ENCODE measurements around the gene CFDP1. TPM values are rescaled to one million over a fixed set of nuclear protein-coding genes. Genes with fewer than 3 reads are reported as not detected.
A peak's percentile ranks its signal among the peaks of the same experiment; 100 is the strongest.
"Not testable (repeated sequence)": the region's sequence is repeated elsewhere in the genome, so short reads cannot be mapped to it uniquely, and the experiment has no call there.

CFDP1 gene
- total RNA-seq, 2 experiments from 2014 or later: 42.4 to 43.7 TPM

DNA sequence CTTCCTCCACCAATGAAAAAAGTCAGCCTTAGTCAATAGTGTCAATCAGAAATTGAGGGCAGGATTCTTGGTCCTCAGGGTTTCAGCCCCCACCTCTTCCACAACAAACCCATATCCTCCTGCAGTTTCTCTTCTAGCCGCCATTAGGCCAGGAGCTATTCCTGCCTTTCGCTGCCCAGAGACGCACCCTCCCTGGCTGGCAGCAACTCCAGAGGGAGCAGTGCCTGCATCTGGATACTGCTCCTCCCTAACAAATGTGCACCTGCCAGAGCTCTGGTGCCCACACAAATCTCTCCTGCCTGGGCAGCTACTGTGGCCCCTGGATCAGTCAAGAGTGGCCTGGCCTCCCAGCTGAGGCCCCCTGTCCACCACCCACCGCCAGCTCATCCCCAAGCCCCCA, 23.2 kb upstream of the CFDP1 start:
- not testable (repeated sequence) for DNase-seq
- peaks cover 32% of the 10 kb centered on the region for H3K4me1 Mint-ChIP-seq

DNA sequence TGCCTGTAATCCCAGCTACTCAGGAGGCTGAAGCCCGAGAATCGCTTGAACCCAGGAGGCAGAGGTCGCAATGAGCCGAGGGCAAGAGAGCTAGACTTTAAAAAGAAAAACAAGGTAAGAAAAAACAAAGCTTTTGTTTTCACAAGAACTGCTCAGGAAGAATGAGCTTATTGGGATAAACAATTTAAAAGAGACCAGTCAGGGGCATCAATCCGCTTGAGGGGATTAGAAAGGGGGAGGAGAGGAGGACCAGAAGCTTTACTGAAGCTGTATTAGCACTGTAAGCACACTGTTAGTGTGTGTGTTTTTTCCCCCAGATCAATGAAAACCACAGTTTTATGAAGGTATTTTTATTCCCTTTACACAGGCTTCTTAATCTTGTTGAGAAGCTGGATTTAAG, 22.4 kb upstream of the CFDP1 start:
- H3K4me3 Mint-ChIP-seq: no peak overlapping the region
- ChIA-PET POLR2A (interaction anchor here (0.7 kb wide), 1 partner anchor 21 kb away, joined by 3 read pairs; no protein-coding TSS in a partner anchor), CTCF (interaction anchor here (0.6 to 1.3 kb wide), 4 partner anchors 8 to 691 kb away, joined by 3 to 5 read pairs (median 3); no protein-coding TSS in a partner anchor)
- DNase-seq: no peak
- peaks cover 24% of the 10 kb centered on the region for H3K4me1 Mint-ChIP-seq
- no peak overlapping the region for H3K27ac Mint-ChIP-seq
- no peaks in the 10 kb centered on the region for H3K9me3 Mint-ChIP-seq
- H3K27me3 Mint-ChIP-seq: no peaks in the 10 kb centered on the region
- H3K36me3 Mint-ChIP-seq (ENCODE audit: low read depth): peaks cover 23% of the 10 kb centered on the region

More for the DNA sequence above, 23.2 kb upstream of the CFDP1 start:
- H3K4me3 Mint-ChIP-seq, H3K27me3 Mint-ChIP-seq, POLR2A ChIA-PET, H3K9me3 Mint-ChIP-seq: not testable (repeated sequence)
- Mint-ChIP-seq H3K36me3 (ENCODE audit: low read depth) (peaks cover 22% of the 10 kb centered on the region), H3K27ac (peak overlapping the region; percentile 63)
- CTCF ChIA-PET: interaction anchor here (1.3 kb wide), 1 partner anchor 9 kb away, joined by 3 read pairs; no protein-coding TSS in a partner anchor

DNA sequence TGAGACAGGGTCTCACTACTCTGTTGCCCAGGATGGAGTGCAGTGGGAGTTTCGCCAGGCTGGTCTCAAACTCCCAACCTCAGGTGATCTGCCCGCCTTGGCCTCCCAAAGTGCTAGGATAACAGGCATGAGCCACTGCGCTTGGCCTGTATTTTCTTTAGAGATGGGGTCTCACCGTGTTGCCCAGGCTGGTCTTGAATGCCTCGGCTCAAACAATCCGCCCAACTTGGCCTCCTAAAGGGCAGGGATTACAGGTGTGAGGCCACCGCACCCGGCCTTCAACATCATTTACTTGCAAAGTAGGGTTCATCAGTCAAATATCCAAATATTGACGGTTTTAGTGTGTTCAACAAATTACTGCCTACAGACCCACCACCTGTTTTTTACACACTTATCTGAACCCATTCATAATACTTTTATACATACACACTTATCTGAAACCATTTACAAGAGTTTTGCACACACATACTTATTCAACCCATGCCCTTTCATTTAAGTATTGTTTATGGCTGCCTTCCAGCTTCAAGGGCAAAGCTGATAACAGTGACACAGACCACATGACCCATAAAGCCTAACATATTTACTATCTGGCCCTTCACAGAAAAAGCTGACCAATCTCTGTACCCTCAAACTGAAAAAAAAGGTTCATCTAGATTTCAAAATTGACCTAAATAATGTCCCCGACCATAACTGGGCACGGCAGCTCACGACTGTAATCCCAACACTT, 19.3 kb upstream of the CFDP1 start:
- Mint-ChIP-seq H3K4me1 (peaks cover 13% of the 10 kb centered on the region), H3K36me3 (ENCODE audit: low read depth) (peaks cover 20% of the 10 kb centered on the region), H3K4me3 (no peak overlapping the region), H3K27me3 (no peaks in the 10 kb centered on the region), H3K27ac (no peak overlapping the region), H3K9me3 (no peaks in the 10 kb centered on the region)
- ChIA-PET POLR2A (no interaction called here), CTCF (interaction anchor here (0.7 to 2.0 kb wide), 4 partner anchors 11 to 32 kb away, joined by 3 to 6 read pairs (median 4); no protein-coding TSS in a partner anchor)
- DNase-seq: no peak

DNA sequence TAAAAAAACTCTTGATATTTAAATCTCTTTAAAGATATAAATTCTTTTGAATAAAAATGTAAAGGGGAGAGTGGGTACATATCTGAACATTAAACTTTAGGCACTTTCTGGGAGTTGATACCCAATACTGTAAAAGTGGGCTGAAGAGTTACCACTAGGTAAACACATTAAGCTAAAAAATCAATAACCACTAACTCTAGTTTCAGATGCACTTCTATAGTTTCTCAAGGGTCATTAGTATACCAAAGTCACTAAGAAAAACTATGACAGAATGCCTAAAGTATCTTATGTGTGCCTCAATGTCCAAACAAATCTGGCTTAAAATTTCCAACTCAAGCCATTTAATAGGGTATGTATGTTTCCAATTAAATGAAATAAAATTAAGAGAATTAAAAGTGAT, 13.1 kb upstream of the CFDP1 start:
- H3K27me3 Mint-ChIP-seq: no peaks in the 10 kb centered on the region
- ChIA-PET CTCF (interaction anchor here (1.3 to 1.6 kb wide), 2 partner anchors 9 to 19 kb away, joined by 3 read pairs; no protein-coding TSS in a partner anchor), POLR2A (no interaction called here)
- H3K27ac Mint-ChIP-seq: no peak overlapping the region
- DNase-seq: no peak
- H3K4me3 Mint-ChIP-seq: no peak overlapping the region
- peaks cover 1% of the 10 kb centered on the region for H3K4me1 Mint-ChIP-seq
- no peaks in the 10 kb centered on the region for H3K9me3 Mint-ChIP-seq
- H3K36me3 Mint-ChIP-seq (ENCODE audit: low read depth): peaks cover 12% of the 10 kb centered on the region

DNA sequence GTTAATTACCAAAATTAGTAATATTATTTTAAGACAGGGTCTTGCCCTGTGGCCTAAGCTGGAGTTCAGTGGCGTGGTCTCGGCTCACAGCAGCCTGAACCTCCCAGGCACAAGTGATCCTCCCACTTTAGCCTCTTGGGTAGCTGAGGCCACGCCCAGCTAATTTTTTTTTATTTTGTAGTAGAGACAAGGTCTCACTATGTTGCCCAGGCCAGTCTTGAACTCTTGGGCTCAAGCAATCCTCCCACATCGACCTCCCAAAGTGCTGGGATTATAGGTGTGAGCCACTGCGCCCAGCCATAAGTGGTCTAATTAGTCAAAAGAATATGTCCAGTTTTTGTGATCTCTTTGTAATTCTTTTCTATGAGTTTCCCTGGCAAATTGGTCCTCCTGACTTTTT, 12.0 kb upstream of the CFDP1 start:
- CTCF ChIA-PET: interaction anchor here (0.7 to 2.0 kb wide), 3 partner anchors 12 to 21 kb away, joined by 3 to 9 read pairs (median 4); partner anchors contain the start of gene CFDP1
- Mint-ChIP-seq H3K4me1 (peaks cover 1% of the 10 kb centered on the region), H3K9me3 (no peaks in the 10 kb centered on the region), H3K27me3 (no peaks in the 10 kb centered on the region), H3K27ac (no peak overlapping the region), H3K36me3 (ENCODE audit: low read depth) (peaks cover 6% of the 10 kb centered on the region), H3K4me3 (no peak overlapping the region)
- DNase-seq: no peak
- POLR2A ChIA-PET: no interaction called here

DNA sequence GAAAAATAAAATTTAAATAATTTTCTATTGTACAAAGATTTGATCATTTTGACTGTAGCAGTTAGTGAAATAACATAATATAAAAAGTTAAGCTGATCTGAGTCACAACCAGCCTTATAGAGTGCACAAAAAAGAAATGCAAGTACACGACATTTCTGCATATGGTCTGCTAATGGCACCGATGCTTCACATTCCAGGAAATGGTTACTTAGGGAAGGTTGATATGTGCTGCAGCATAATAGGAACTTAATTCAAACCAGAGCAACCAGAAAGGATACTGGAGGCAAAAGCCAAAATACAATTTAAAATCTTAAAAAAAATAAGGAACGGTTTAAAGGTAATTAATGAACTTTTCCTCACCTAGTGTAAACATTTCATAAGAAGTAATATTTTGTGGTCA, 10.0 kb upstream of the CFDP1 start:
- H3K4me3 Mint-ChIP-seq: no peak overlapping the region
- H3K27me3 Mint-ChIP-seq: no peaks in the 10 kb centered on the region
- no peaks in the 10 kb centered on the region for H3K4me1 Mint-ChIP-seq
- ChIA-PET POLR2A (interaction anchor here (0.6 kb wide), 1 partner anchor 48 kb away, joined by 4 read pairs; no protein-coding TSS in a partner anchor), CTCF (interaction anchor here (1.1 to 2.0 kb wide), 2 partner anchors 10 to 32 kb away, joined by 3 to 9 read pairs; partner anchors contain the start of gene CFDP1)
- no peak overlapping the region for H3K27ac Mint-ChIP-seq
- DNase-seq: no peak
- H3K9me3 Mint-ChIP-seq: no peaks in the 10 kb centered on the region
- H3K36me3 Mint-ChIP-seq (ENCODE audit: low read depth): no peaks in the 10 kb centered on the region

DNA sequence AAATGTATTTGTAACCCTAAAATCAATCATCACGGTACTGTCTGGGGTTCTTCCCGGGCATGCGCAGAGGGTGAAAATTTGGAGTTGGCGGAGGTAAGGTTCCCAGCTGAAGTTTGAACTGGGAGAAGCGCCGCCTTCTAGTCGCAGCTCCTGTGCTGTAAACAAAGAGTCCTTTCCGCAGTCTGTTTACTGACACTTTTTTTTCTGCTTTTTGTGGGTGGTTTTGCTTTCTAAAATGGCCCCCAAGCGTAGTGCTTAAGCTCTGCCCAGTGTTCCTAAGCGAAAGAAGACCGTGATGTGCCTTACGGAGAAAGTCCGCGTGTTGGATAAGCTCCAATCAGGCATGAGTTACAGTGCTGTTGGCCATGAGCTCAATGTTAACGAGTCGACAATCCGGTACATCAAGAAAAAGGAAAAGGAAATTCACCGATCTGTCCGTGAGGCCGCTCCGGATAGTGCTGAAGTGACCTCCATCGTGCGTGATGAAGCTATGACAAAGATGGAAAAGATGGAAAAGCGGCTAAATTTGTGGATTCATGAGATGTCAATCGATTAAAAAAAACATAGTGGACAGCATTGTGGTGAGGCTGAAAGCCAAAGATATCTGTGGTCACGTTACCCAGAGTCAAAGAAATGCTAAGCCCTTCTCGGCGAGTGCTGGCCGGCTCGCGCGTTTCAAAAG, 570 bp upstream of the CFDP1 start:
- peaks cover 39% of the 10 kb centered on the region for H3K4me1 Mint-ChIP-seq
- CTCF ChIA-PET: interaction anchor here (0.6 to 2.4 kb wide), 8 partner anchors 11 to 235 kb away, joined by 3 to 9 read pairs (median 3); no protein-coding TSS in a partner anchor
- H3K36me3 Mint-ChIP-seq (ENCODE audit: low read depth): peaks cover 11% of the 10 kb centered on the region
- H3K4me3 Mint-ChIP-seq: peak overlapping the region; percentile 90
- H3K9me3 Mint-ChIP-seq: no peaks in the 10 kb centered on the region
- peak overlapping the region; percentile 99 for H3K27ac Mint-ChIP-seq
- POLR2A ChIA-PET: interaction anchor here (0.6 kb wide), 1 partner anchor 22 kb away, joined by 3 read pairs; no protein-coding TSS in a partner anchor
- no peaks in the 10 kb centered on the region for H3K27me3 Mint-ChIP-seq
- DNase-seq: peak; percentile 82

DNA sequence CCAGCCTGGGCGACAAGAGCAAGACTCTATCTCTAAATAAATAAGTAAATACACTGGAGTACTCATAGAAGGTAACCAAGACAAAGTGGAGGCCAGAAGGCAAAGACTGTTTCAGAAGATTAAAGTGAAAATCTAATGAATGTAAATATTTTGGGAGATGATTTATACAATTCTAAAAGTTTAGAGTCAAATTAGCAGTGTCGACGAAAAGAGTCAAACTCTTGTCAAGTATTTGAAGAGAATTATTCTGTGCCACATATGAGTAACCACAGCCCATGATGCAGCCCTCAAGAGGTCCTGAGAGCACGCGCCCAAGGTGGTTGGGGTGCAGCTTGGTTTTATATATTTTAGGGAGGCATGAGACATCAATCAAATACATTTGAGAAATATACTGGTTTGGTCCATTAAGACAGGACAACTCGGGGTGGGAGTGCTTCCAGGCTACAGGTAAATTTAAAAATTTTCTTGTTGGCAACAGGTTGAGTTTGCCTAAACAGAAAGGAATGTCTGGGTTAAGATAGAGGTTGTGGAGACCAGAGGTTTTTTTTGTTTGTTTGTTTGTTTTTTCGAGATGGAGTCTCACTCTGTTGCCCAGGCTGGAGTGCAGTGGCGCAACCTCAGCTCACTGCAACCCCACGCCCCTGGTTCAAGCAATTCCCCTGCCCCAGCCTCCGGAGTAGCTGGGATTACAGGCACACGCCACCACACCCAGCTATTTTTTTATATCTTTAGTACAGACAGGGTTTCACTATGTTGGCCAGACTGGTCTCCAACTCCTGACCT, 3.5 kb downstream of the CFDP1 start:
- H3K9me3 Mint-ChIP-seq: no peaks in the 10 kb centered on the region
- peak overlapping the region; percentile 36 for H3K27ac Mint-ChIP-seq
- ChIA-PET CTCF (interaction anchor here (0.6 to 2.0 kb wide), 5 partner anchors 9 to 35 kb away, joined by 3 to 6 read pairs (median 4); partner anchors contain the start of gene TMEM170A), POLR2A (no interaction called here)
- DNase-seq: no peak
- no peaks in the 10 kb centered on the region for H3K27me3 Mint-ChIP-seq
- peaks cover 48% of the 10 kb centered on the region for H3K4me1 Mint-ChIP-seq
- H3K36me3 Mint-ChIP-seq (ENCODE audit: low read depth): peaks cover 13% of the 10 kb centered on the region
- no peak overlapping the region for H3K4me3 Mint-ChIP-seq

DNA sequence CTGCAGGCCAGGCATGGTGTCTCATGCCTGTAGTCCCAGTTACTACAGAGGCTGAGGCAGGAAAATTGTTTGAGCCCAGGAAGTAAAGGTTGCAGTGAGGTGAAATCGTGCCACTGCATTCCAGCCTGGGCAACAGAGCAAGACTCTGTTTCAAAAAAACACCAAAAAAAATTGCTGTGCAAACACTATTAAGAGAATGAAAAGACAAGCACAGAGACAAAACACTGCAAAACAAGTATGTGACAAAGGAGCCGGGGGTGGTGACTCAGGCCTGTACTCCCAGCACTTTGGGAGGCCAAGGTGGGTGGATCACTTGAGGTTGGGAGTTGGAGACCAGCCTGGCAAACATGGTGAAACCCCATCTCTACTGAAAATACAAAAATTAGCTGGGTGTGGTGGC, 6.8 kb downstream of the CFDP1 start:
- DNase-seq; H3K36me3 Mint-ChIP-seq (ENCODE audit: low read depth); H3K27me3 Mint-ChIP-seq; POLR2A ChIA-PET; H3K9me3 Mint-ChIP-seq; H3K27ac Mint-ChIP-seq; H3K4me3 Mint-ChIP-seq; CTCF ChIA-PET: not testable (repeated sequence)
- peaks cover 33% of the 10 kb centered on the region for H3K4me1 Mint-ChIP-seq

DNA sequence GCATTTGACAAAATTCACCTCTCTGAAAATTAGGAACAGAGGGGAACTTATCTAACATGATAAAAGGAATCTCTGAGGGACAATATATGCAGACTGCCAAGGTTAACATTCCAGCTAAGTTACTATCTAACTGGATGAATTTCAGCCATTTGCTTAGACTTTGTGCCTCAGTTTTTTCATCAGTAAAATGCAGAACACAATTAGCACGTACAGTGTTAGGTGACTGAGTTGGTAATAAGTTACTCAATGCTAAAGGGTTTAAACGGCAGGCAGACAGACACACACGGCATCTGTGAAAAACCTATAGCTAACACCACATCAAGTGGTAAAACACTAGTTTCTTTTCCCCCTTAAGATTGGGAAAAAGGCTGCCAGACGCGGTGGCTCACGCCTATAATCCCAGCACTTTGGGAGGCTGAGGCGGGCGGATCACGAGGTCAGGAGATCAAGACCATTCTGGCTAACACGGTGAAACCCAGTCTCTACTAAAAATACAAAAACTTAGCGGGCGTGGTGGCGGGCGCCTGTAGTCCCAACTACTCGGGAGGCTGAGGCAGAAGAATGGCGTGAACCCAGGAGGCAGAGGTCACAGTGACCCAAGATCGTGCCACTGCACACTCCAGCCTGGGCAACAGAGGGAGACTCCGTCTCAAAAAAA, 9.1 kb downstream of the CFDP1 start:
- H3K9me3 Mint-ChIP-seq; H3K36me3 Mint-ChIP-seq (ENCODE audit: low read depth); POLR2A ChIA-PET: not testable (repeated sequence)

DNA sequence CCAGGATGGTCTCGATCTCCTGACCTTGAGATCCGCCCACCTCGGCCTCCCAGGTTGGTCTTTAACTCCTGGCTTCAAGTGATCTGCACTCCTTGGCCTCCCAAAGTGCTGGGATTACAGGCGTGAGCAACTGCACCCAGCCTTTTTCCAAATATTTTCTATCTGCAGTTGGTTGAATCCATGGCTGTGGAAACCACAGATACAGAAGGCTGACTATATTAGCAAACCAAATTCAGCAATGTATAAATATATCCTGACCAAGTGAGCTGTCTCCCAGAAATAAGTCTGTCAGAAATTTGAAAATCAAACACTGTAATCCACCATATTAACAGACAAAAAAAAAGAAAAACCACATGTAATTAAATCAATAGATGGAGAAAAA, 9.6 kb downstream of the CFDP1 start:
- no peaks in the 10 kb centered on the region for H3K27me3 Mint-ChIP-seq
- H3K36me3 Mint-ChIP-seq (ENCODE audit: low read depth): peaks cover 1% of the 10 kb centered on the region
- ChIA-PET CTCF (interaction anchor here (0.8 kb wide), 1 partner anchor 21 kb away, joined by 4 read pairs; no protein-coding TSS in a partner anchor), POLR2A (no interaction called here)
- peaks cover 26% of the 10 kb centered on the region for H3K4me1 Mint-ChIP-seq
- no peaks in the 10 kb centered on the region for H3K9me3 Mint-ChIP-seq
- no peak overlapping the region for H3K4me3 Mint-ChIP-seq
- no peak overlapping the region for H3K27ac Mint-ChIP-seq
- DNase-seq: no peak

More for the DNA sequence above, 9.1 kb downstream of the CFDP1 start:
- not testable (repeated sequence) for H3K4me3 Mint-ChIP-seq, H3K27ac Mint-ChIP-seq, H3K27me3 Mint-ChIP-seq, DNase-seq
- H3K4me1 Mint-ChIP-seq: peaks cover 29% of the 10 kb centered on the region
- CTCF ChIA-PET: interaction anchor here (0.8 kb wide), 1 partner anchor 21 kb away, joined by 4 read pairs; no protein-coding TSS in a partner anchor

DNA sequence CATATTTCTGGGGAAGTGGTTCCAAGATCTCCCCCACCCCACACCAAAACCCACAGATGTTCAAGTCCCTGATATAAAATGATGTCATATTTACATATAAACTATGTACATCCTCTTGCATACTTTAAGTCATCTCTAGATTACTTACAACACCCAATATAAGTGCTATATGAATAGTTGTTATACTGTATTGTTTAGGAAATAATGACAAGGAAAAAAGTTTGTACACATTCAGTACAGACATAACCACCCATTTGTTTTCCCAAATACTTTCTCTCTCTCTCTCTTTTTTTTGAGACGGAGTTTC, 11.5 kb downstream of the CFDP1 start:
- Mint-ChIP-seq H3K4me1 (peaks cover 25% of the 10 kb centered on the region), H3K36me3 (ENCODE audit: low read depth) (no peaks in the 10 kb centered on the region), H3K27me3 (no peaks in the 10 kb centered on the region), H3K4me3 (no peak overlapping the region), H3K9me3 (no peaks in the 10 kb centered on the region), H3K27ac (peak overlapping the region; percentile 43)
- ChIA-PET POLR2A (no interaction called here), CTCF (interaction anchor here (1.2 kb wide), 1 partner anchor 9 kb away, joined by 5 read pairs; no protein-coding TSS in a partner anchor)
- DNase-seq: no peak
